MM.1S (cell line): ENCODE results near the gene PRKCE.

Experiments
- DNase-seq: peaks from one replicate; pipeline ENCODE4 v3.0.0-alpha.2; 2015
- H2AFZ ChIP-seq: fragments of 300-600 bp; sonication (generic); 2 replicates; pipeline ENCODE4 v1.6.0; 2016; ENCODE audit warnings: antibody characterized with exemption, low read length
- H3F3A ChIP-seq: fragments of 300-600 bp; sonication (generic); 2 replicates; pipeline ENCODE4 v1.6.1; 2016; ENCODE audit warnings: mild to moderate bottlenecking, antibody characterized with exemption, low read length, moderate library complexity, mixed read lengths; ENCODE audit not compliant: insufficient read depth
- H3K27ac ChIP-seq: fragments of 300-600 bp; sonication (generic); 2 replicates; pipeline ENCODE4 v1.5.1; 2016; ENCODE audit warnings: mild to moderate bottlenecking, low read length
- H3K27me3 ChIP-seq: fragments of 300-600 bp; sonication (generic); replicated peaks from 2 replicates; pipeline ENCODE4 v1.6.0; 2016; ENCODE audit warnings: low read length; ENCODE audit not compliant: insufficient read depth
- H3K36me3 ChIP-seq: fragments of 300-600 bp; sonication (generic); replicated peaks from 2 replicates; pipeline ENCODE4 v1.6.1; 2016; ENCODE audit warnings: mild to moderate bottlenecking, low read length, mixed read lengths; ENCODE audit not compliant: insufficient read depth
- H3K4me1 ChIP-seq: fragments of 300-600 bp; sonication (generic); 2 replicates; pipeline ENCODE4 v1.6.1; 2016; ENCODE audit warnings: low read length, mixed read lengths
- H3K4me2 ChIP-seq: fragments of 300-600 bp; sonication (generic); 2 replicates; pipeline ENCODE4 v1.6.0; 2016; ENCODE audit warnings: low read depth, low read length
- H3K4me3 ChIP-seq: fragments of 300-600 bp; sonication (generic); 2 replicates; pipeline ENCODE4 v1.5.1; 2016; ENCODE audit warnings: low read length, mixed read lengths
- H3K79me2 ChIP-seq: fragments of 300-600 bp; sonication (generic); 2 replicates; pipeline ENCODE4 v1.6.1; 2016; ENCODE audit warnings: mixed run types, low read length, mixed read lengths
- H3K9ac ChIP-seq: fragments of 300-600 bp; sonication (generic); 2 replicates; pipeline ENCODE4 v1.6.1; 2016; ENCODE audit warnings: low read length, mixed read lengths
- H3K9me2 ChIP-seq: fragments of 300-600 bp; sonication (generic); replicated peaks from 2 replicates; pipeline ENCODE4 v1.6.1; 2016; ENCODE audit warnings: mild to moderate bottlenecking, low read length, mixed read lengths; ENCODE audit not compliant: insufficient read depth
- H3K9me3 ChIP-seq: fragments of 300-600 bp; sonication (generic); replicated peaks from 2 replicates; pipeline ENCODE4 v1.6.1; 2016; ENCODE audit warnings: mild to moderate bottlenecking, low read length, mixed read lengths; ENCODE audit not compliant: insufficient read depth
- H4K20me1 ChIP-seq: fragments of 300-600 bp; sonication (generic); 2 replicates; pipeline ENCODE4 v1.6.1; 2016; ENCODE audit warnings: mild to moderate bottlenecking, low read length, moderate library complexity, mixed read lengths; ENCODE audit not compliant: insufficient read depth
- CTCF ChIP-seq: fragments of 300-600 bp; sonication (generic); IDR thresholded peaks from 2 replicates; pipeline ENCODE4 v1.5.1; 2016; ENCODE audit warnings: antibody characterized with exemption, low read length, mixed read lengths
- EZH2 ChIP-seq: fragments of 300-600 bp; sonication (generic); optimal IDR thresholded peaks from 2 replicates; pipeline ENCODE3; 2017; ENCODE audit warnings: low read depth, mild to moderate bottlenecking, antibody characterized with exemption, low read length, mixed read lengths
- EZH2phosphoT487 ChIP-seq: fragments of 300-600 bp; sonication (generic); IDR thresholded peaks from 2 replicates; pipeline ENCODE4 v1.6.1; 2018; ENCODE audit warnings: antibody characterized with exemption, low read length

The PRKCE gene

GRCh38 chr2:46127176-46127575, 475.7 kb downstream of the PRKCE start:
- H3K27me3 ChIP-seq: no peaks in the 10 kb centered on the region
- no peaks in the 10 kb centered on the region for H3K36me3 ChIP-seq
- TF ChIP-seq EZH2phosphoT487 (no peak), CTCF (no peak), EZH2 (no peak)
- DNase-seq: no peak
- no peaks in the 10 kb centered on the region for H3F3A ChIP-seq
- H3K27ac ChIP-seq: no peak overlapping the region
- no peak overlapping the region for H3K4me2 ChIP-seq
- no peak overlapping the region for H3K4me3 ChIP-seq
- H3K79me2 ChIP-seq: no peaks in the 10 kb centered on the region
- no peaks in the 10 kb centered on the region for H3K4me1 ChIP-seq
- no peak overlapping the region for H2AFZ ChIP-seq
- no peaks in the 10 kb centered on the region for H3K9me3 ChIP-seq
- H4K20me1 ChIP-seq: no peaks in the 10 kb centered on the region
- H3K9me2 ChIP-seq: no peaks in the 10 kb centered on the region
- H3K9ac ChIP-seq: no peak overlapping the region

- no peaks in the 10 kb centered on the region for H3K36me3 ChIP-seq
- H3K9ac ChIP-seq: no peak overlapping the region
- no peak overlapping the region for H3K27ac ChIP-seq
- DNase-seq: no peak
- H3K9me2 ChIP-seq: no peaks in the 10 kb centered on the region
- no peaks in the 10 kb centered on the region for H3F3A ChIP-seq
- H3K79me2 ChIP-seq: no peaks in the 10 kb centered on the region
- H2AFZ ChIP-seq: no peak overlapping the region
- H3K27me3 ChIP-seq: no peaks in the 10 kb centered on the region
- H3K4me1 ChIP-seq: no peaks in the 10 kb centered on the region
- no peak overlapping the region for H3K4me3 ChIP-seq
- no peak for TF ChIP-seq CTCF
- TF ChIP-seq EZH2: no peak
- H3K9me3 ChIP-seq: no peaks in the 10 kb centered on the region
- no peaks in the 10 kb centered on the region for H4K20me1 ChIP-seq
- no peak overlapping the region for H3K4me2 ChIP-seq
These were observed 479.0 kb downstream of the PRKCE start for GRCh38 chr2:46130511-46130910.

GRCh38 chr2:46132996-46133395, 481.5 kb downstream of the PRKCE start:
- no peaks in the 10 kb centered on the region for H3K79me2 ChIP-seq
- H3K27me3 ChIP-seq: no peaks in the 10 kb centered on the region
- no peak overlapping the region for H2AFZ ChIP-seq
- H3K36me3 ChIP-seq: no peaks in the 10 kb centered on the region
- TF ChIP-seq EZH2 (no peak), EZH2phosphoT487 (no peak), CTCF (no peak)
- no peak for DNase-seq
- no peak overlapping the region for H3K27ac ChIP-seq
- H3K9me2 ChIP-seq: no peaks in the 10 kb centered on the region
- no peaks in the 10 kb centered on the region for H3K4me1 ChIP-seq
- H3K9ac ChIP-seq: no peak overlapping the region
- H3K4me3 ChIP-seq: no peak overlapping the region
- H4K20me1 ChIP-seq: no peaks in the 10 kb centered on the region
- no peaks in the 10 kb centered on the region for H3F3A ChIP-seq
- H3K4me2 ChIP-seq: no peak overlapping the region
- H3K9me3 ChIP-seq: no peaks in the 10 kb centered on the region
